Neural progenitor cell (in vitro differentiated cells): ENCODE data around the gene CFAP299.

Source experiments
- EZH2 ChIP-seq: fragments of 200-600 bp; sonication (generic); IDR thresholded peaks from 2 replicates; pipeline ENCODE4 v1.6.1; 2017; ENCODE audit warnings: antibody characterized with exemption, mild to moderate bottlenecking, moderate library complexity
- EZH2phosphoT487 ChIP-seq: fragments of 200-600 bp; sonication (generic); IDR thresholded peaks from 2 replicates; pipeline ENCODE4 v1.6.1; 2017; ENCODE audit warnings: antibody characterized with exemption
- TF ChIP-seq, protein P1 (sequence below): fragments of 200-600 bp; sonication (generic); IDR thresholded peaks from 2 replicates; pipeline ENCODE4 v1.5.1; 2017; ENCODE audit warnings: antibody characterized with exemption, mild to moderate bottlenecking

DNA sequence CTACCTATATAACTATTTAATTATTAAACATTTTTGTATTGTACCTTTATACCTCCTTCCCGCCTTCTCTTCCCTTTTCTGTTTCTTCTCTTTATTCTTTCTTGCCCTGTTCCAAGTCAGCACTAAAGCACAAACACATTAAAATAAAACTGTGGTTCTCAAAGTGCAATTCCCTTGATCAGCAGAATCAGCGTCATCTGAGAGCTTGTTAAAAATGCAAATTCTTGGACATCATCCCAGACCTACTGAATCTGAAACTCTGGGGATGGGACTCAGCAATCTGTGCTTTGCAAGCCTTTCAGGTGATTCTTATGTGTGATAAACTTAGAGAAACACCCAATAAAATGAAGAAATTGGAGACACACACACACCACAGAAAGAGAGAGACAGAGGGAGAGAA lies 516.5 kb downstream of the CFAP299 start:
- TF ChIP-seq, protein P1, sequence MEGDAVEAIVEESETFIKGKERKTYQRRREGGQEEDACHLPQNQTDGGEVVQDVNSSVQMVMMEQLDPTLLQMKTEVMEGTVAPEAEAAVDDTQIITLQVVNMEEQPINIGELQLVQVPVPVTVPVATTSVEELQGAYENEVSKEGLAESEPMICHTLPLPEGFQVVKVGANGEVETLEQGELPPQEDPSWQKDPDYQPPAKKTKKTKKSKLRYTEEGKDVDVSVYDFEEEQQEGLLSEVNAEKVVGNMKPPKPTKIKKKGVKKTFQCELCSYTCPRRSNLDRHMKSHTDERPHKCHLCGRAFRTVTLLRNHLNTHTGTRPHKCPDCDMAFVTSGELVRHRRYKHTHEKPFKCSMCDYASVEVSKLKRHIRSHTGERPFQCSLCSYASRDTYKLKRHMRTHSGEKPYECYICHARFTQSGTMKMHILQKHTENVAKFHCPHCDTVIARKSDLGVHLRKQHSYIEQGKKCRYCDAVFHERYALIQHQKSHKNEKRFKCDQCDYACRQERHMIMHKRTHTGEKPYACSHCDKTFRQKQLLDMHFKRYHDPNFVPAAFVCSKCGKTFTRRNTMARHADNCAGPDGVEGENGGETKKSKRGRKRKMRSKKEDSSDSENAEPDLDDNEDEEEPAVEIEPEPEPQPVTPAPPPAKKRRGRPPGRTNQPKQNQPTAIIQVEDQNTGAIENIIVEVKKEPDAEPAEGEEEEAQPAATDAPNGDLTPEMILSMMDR, result no peak
- TF ChIP-seq EZH2 (no peak), EZH2phosphoT487 (no peak)
